Central memory CD4-positive, alpha-beta T cell (primary cell): ENCODE data around the gene TACO1.

Experiments used
- DNase-seq: peaks from one replicate; pipeline ENCODE4 v3.0.0; 2022

The TACO1 gene

GRCh38 chr17:63641692-63642448, 41.2 kb downstream of the TACO1 start:
- DNase-seq = no peak

- DNase-seq = no peak
Measured at GRCh38 chr17:63644846-63645245, 44.2 kb downstream of the TACO1 start.

DNA sequence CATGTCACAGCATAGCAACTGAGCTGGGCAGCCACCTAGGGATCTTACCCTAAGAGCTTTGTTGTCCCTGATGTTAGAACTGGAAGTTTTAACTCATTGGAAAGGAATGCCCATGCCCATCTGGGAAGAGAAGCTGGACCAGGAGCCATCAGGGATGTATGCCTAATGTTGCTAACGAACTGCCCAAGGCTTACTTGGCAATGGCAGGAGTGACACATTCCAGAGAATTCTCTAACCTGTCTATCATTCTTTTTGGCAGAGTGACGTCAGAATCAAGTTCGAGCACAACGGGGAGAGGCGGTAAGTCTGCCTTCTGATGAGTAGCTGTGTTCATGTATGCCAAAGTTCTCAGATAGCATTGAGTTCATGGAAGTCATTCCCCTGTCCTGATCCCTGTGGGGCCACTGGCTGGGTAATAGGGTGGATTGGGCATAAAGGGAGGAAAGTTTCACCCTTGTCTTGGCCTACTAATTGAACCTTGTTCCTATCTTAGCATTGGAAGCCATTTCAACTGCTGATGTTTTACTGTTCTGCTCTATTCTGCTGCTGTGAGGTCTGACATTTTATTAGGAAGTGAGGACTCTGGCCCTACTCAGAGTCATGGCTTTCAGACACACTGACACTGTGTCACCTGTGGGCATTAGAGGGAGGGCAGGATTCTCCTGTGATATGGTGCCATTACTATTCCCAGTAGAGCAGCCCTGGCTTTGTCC, 45.2 kb downstream of the TACO1 start:
- no peak for DNase-seq

DNA sequence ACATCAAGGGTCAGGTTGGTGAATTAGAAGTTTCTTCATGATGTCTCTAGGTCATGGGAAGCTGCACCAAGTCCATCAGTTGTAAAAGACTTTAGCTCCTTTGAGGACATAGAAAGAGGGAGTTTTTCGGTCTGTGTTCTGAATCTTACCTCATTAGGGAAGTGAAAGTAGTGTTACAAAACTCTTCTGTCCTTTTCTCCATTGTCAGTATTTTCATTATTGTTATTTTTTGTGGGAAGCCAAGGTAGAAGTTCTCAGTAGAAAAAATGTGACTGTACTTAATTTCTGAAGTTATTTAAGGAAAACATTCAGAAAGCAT, 45.8 kb downstream of the TACO1 start:
- no peak for DNase-seq

- no peak for DNase-seq
Measured at GRCh38 chr17:63647065-63647725, 46.5 kb downstream of the TACO1 start.

GRCh38 chr17:63647936-63648335, 47.2 kb downstream of the TACO1 start:
- no peak for DNase-seq

DNA sequence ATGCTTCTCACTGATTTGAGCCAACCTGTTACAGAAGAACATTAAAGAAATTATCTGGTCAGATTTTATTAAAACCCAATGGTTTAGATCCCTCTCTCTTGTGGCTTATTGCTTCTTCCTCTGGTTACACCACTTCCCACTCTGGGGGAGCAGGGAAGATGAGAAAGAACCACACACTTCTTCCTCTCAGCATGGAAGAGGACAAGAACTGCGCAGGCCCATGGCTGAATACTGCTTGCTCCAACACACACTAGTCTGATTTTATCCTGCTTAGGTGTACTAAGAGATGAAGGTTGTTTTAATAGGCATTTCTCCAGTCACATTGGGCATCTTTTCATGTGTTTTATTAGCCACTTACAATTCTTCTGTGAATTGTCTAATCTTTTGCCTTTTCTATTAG, 49.1 kb downstream of the TACO1 start:
- DNase-seq = no peak

- no peak for DNase-seq
Measured at GRCh38 chr17:63652106-63652505, 51.4 kb downstream of the TACO1 start.

DNA sequence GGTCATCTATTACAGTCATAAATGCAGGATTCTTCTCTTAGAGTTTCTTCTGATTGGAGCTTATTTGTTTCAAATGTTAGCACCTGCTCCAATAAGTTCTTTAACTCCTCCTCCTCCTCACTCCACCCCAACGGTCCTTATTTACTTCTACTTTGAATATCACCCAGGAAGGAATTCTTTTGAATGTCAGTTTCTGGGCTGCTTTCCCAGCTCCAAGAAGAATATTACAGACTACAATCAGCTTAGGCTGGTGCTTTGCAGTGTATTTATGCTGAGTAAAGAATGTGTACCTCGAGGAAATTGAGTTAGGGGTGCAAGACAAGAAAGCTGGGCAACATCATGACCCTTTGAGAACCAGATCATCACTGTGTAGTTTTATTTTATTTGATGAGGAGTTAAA, 52.4 kb downstream of the TACO1 start:
- DNase-seq = no peak

GRCh38 chr17:63657786-63658185, 57.1 kb downstream of the TACO1 start:
- no peak for DNase-seq
